Measurements from ENCODE around the gene POLR3K.

POLR3K gene

DNA sequence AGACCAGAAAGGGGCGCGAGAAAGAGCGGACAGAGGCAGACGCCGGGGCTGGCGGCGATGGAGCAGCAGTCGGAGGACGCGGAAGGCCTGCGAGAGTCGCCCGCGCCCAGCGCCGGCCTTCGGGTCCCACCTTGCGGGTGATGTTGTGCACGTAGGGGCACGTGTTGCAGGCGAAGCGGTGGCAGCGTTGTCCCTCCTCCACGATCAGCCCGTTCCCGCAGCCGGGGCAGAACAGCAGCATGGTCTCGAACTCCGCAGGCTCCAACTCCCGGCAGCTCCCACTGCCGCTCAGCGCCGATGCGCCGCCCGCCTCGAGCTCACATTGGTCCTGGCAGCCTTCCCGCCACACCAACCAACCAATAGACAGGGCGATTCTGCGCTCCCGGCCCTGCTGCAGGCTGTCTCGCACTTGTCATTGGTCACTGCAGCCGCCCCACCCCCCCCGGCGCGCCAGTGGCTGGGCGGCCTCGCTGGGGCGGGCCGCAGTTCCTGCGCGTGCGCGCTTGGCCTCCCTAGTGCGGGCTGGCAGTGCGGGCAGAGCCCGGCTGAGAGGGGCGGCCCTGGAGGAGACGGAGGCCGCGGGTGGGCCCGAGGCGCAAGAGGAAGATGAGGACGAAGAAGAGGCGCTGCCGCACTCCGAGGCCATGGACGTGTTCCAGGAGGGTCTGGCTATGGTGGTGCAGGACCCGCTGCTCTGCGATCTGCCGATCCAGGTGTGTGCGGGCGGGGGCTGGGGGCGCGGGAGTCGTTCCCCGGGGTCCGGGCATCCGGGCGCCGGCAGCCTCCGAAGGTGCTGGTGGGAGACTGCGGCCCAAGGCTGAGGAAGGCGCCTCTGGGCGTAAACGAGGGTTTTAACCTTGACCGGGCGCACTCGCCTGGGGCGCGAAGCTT lies at the start of gene POLR3K, which contains the start of gene SNRNP25:
Gene POLR3K (minus strand): TSS at position 263 of the 891 bp plus-strand sequence. CDS start 22 bp downstream, at position 241.
Gene SNRNP25 (plus strand): TSS at position 483 of the 891 bp plus-strand sequence. CDS start 189 bp downstream, at position 672.
- peak; percentile 80 to 97 (median 97) for DNase-seq (ENCODE audit: low read depth in 2 of 3, low spot score in 2 of 3)

DNA sequence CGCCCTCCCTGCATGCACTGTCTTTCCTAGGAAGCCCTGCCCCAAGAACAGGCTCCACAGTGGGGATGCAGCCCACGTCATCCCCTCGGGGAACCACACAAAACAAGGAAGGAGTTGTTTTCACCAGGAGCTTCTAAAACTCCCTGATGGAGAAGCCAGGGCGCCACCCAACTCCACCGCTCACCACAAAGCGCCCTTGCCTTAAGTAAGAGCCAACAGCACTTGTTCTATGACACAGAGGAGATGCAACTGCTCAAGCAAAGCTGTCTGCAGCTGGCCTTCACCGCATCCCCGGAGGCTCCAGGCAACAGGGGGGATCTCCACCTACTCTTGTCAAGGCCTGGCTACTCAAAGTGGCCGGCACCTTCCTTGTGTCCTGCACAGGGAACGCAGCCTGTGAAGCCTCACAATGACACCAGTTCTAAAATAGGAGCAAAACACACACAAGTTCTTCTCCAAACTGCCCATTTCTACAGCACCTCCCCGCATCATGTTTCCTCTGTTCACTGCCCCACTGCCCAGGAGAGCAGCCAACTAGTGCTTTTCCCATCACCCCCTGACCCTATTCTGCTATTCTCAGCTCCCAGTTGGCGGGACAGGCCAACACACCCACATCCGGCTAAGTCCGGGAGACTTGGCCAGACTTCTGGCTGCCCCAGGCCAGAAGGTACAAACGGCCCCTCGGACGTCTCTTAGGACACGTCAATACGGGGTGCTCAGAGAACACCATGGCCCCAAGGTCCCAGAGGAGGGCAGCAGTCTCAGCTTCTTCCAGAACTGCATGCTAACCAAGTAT lies 48.9 kb upstream of the POLR3K start:
- no peak for DNase-seq (ENCODE audit: low read depth in 2 of 3, low spot score in 2 of 3)

DNA sequence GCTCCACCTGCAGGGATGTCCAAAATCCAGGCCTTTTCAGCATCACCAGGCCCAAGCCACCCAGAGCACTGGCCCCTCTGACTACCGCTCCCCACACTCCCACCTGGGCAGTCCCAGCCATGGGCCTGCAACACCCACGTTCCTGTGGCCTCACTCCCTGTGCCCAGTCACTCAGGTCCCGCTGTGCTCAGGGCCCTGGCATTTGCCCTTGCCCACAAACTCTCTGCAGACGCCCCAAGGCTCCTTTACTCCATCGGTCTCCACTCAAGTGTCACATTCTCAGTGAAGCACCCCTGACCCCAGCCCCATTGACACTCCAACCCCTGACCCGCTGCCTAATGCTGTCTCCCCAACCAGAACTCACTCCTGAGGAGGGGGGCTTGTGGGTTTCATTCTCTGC lies 48.2 kb upstream of the POLR3K start:
- DNase-seq (ENCODE audit: low read depth in 2 of 3, low spot score in 2 of 3): no peak

DNA sequence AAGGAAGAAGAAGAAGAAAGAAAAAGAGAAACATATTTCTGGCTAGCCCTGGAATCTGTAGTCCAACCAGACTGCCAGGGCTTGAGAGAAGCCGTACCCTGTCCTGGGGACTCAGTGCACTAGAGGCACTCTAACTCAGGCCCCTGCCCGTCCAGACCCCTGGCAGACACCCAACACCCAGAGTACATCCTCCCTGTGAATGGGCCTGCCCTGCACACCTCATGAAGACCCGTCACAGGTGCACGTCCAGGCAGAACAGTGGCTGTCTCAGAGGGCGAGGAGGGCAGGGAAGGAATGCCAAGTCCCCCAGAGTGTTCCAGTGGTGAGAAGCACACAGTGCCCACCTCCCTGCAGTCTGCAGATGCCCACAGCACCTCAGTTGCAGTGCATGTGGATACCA lies 47.6 kb upstream of the POLR3K start:
- no peak for DNase-seq (ENCODE audit: low read depth in 2 of 3, low spot score in 2 of 3)

DNA sequence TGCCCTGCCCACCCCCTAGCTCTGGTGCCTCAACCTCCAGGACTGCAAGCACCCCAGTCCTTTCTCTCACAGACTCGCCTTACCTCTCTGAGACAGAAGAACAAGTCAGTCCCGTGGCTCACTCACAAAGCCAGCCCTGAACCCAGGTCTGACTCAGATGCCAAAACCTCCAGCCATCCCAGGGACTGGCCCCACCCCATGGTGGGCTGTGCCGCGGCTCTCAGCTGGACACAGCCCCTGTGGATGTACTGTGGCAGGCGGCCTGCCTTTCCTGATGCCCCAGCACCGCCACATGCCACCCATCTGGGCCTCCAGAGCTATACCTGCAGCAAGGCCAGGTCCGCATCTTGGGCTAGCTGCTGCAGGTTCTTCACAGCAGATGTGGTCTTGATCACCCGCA lies 44.4 kb upstream of the POLR3K start:
- DNase-seq (ENCODE audit: low read depth in 2 of 3, low spot score in 2 of 3): no peak

DNA sequence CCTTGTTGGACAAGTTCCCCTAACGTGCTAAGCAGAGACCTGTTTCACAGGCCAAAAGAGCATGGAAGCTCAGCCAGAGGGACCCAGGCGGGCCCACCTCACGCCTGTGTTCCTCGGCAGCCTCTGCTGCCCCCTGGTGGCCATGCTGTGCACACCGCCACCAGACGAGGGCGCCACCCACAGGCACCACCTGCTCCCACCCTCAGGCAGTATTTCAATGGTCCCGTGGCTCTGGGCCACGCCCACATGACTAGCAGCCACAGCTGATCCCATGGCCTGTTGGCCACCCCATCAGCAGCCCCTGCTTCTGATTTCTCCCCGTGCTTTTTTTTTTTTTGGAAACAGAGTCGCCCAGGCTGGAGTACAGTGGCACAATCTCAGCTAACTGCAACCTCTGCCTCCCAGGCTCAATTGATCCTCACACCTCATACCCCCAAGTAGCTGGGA lies 43.5 kb upstream of the POLR3K start:
- DNase-seq (ENCODE audit: low read depth in 2 of 3, low spot score in 2 of 3): peak; percentile 70 to 83 (median 81)

DNA sequence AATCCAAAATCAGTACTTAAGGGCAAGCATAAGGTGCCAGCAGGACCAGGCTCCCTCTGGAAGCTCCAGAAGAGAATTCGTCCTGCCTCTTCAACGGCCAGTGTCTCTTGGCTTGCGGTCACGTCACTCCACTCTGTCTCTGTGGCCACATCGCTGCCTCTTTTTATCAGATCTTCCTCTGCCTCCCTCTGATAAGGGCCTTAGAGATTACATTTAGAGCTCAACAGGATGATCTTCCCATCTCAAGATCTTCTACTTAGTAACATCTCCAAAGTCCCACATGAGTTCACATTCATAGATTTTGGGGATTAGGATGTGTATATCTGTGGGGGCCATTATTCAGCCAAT lies 41.5 kb upstream of the POLR3K start:
- DNase-seq (ENCODE audit: low read depth in 2 of 3, low spot score in 2 of 3): no peak

DNA sequence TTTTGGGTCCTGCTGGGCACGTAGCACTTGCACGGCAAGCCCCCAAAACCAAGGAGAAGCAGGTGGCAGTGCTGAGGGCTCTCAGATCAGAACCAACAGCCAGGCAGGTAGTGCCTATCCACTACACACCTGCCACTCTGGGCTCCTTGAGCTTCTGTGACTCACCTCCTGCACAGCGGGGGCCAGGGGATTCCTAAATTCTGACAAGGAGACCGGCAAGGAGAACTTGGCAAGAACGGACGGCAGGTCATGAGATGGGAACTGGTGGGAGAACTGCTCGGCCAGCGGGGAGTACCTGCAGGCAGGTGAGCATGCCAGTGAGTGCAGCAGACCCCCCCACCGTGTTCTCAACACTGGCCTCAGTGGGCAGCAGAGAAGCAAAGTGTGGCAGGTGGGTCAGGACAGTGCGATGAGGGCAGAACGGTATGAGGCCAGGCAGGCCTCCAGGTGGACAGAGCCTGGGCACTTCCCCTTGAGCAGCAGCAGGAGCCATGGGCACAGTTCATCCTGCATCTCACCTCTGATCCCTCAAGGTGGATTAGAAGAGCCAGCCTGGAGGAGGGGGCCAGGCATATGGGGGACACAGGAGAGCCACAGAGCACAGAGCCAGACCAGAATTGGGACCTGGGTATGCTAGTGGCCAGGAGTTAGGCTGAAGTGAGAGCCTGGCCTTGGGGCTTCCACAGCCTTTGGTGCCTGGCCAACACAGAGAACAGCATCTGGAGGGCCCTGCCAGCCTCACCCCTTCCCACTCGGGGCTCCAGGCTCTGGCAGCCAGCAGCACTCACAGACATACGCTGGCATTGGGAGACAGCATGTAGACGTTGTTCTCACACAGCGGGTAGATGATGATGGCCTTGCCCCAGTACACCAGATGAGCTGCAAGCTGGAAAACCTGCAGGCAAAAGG lies 39.3 kb upstream of the POLR3K start:
- no peak for DNase-seq (ENCODE audit: low read depth in 2 of 3, low spot score in 2 of 3)

DNA sequence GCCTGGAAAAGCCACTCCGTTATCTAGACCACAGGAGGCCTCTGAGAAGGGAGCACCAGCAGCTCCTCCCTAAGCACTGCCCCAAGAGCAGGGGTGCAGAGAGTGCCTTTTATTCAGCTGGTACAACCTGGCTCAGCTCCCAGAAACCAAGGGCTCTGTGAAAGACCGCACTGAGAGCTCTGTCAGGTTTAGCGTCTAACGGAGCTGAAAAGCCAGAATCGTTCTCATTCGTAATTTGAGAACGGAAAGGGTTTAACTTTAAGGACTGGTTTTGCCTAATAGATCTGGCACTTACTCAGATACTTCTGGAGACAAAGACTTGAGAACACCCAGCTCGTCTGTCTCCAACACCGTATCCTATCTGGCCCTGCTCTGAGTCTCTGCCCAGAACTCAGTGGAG lies 38.1 kb upstream of the POLR3K start:
- no peak for DNase-seq (ENCODE audit: low read depth in 2 of 3, low spot score in 2 of 3)

DNA sequence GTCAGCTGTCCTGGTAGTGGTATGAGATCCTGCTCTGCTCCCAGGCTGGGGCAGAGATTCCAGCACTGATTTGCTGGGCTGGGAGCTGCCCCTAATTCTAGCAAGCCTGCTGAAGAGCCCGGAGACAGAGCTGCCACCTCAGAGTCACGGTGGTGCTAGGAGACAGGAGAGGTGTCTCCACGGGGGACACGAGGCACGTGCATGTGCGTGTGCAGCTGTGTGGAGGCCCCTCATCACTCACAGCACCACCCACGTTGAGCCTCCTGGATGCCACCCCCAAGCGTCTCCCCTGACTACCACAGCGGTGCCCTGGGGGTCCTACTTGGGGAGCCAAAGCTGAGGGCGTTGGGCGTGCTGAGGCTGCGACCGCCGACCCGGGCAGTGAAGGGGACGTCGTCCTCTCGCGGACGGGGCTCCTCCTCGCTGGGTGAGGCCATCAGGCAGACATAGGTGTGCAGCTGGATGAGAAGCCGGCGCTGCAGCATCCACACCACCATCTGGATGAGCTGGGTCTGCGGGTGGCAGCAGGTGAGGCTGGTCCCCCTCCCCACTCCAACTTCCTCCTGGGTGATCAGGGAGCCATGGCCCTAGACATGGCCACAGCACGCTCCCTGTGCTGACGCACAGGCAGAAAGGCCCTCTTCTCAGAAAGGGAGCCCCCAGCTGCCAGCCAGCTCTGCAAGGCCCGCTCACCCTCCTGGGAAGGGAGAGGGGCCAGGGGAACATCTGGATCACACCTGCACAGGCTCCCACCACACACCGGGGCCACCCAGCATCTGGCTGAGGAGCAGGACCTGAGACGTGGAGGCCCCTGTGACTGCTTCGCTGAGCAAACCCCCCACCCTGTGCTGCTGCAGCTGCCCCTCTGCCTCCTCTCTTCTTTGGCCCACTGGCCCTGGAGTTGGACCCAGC lies 36.2 kb upstream of the POLR3K start:
- no peak for DNase-seq (ENCODE audit: low read depth in 2 of 3, low spot score in 2 of 3)

DNA sequence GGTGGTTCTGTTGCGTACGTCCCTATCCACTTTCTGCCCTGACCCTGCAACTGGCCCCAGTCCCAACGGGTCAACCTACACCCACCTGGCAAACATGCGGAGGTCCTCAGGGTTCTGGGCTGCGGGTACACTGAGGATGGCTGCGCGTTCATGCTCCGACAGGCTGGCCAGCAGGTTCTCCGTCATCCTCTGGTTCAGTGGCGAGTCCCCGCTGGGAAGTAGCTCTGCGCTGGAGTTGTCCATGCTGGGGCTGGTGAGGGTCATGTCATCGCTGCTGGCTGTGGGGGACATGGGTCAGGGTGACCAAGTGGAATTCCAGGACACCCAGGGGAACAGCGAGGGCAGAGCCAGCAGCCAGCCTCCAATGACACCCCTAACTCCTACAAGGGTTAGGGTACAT lies 35.2 kb upstream of the POLR3K start:
- no peak for DNase-seq (ENCODE audit: low read depth in 2 of 3, low spot score in 2 of 3)

DNA sequence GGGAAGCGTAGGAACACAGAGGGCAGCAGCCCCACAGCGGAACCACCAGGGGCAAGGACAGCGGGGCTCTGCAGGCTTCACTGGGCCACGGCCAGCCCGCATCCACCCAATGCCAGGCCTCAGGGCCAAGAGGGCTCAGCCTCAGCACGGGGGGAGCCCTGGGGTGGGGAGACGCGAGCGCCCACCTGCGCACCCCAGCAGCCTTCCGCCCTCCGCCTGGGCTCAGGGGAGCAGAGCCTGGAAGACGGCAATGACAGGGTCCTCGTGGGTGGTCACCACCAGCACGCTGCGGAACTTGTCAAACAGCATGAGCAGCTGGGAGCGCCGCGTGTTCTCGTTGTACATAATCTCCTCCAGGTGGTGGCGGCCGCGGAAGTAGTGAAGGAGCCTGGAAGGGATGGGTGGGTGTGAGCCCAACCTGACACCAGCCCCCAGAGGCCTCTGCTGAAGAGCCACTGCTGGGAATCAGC lies 33.1 kb upstream of the POLR3K start:
- no peak for DNase-seq (ENCODE audit: low read depth in 2 of 3, low spot score in 2 of 3)

DNA sequence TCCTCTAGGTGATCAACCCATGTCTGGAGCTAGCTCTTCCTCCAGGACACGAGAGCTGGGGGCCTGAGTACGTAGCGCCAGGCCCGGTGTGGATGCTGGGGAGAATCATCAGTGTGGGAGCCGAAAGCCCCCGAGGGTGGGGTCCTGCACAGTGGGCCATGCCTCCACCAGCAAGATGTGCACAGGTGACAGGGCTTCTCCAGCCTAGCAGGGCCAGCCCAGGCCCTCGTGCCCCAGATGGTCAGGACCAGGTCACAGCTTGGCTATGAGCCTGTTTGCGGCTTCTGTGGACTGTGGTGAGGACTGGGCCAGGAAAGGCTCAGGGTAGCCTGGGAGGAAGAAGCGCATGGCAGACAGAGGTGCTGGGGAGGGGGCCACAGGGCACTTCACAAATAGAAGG lies 32.5 kb upstream of the POLR3K start:
- DNase-seq (ENCODE audit: low read depth in 2 of 3, low spot score in 2 of 3): no peak

DNA sequence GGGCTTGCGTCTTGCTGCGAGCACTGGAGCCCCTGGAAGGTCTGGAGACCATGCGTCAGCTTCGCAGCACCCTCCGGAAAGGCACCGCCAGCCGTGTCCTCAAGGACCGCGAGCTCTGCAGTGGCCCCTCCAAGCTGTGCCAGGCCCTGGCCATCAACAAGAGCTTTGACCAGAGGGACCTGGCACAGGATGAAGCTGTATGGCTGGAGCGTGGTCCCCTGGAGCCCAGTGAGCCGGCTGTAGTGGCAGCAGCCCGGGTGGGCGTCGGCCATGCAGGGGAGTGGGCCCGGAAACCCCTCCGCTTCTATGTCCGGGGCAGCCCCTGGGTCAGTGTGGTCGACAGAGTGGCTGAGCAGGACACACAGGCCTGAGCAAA lies 32.0 kb upstream of the POLR3K start:
- no peak for DNase-seq (ENCODE audit: low read depth in 2 of 3, low spot score in 2 of 3)

DNA sequence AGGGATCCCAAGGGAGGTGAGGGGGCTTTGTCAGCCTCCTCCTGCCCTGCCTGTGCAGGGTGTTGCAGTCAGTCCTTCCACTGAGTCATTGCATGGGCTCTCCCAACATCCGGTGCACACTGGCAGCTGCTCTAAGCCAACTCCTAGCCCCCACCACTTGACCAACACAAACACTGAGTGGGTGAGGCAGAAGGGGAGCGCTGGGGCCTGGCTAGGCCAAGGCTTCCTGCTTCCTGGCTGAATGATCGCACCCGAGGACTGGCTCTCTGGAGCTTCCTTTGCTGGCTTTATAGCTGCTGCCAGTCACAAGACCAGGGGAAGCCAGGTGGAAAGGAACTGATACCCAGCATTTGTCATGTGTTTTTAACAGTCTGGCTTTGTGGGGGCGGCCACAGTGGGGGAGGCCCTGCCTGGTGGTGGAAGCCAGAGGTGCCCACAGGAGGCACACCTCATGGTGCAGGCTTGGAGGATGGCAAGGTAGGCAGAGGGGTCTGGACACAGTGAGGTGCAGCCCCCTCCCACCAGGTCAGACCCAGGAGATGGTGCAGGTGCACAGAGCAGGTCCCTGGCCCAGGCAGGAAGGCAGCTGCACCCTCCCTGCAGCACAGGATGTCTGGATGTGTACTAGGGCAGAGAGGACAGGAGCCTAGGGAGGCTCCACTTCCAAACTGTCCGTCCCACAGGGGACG lies 31.5 kb upstream of the POLR3K start:
- DNase-seq (ENCODE audit: low read depth in 2 of 3, low spot score in 2 of 3): peak; percentile 41 to 52 (median 43)

DNA sequence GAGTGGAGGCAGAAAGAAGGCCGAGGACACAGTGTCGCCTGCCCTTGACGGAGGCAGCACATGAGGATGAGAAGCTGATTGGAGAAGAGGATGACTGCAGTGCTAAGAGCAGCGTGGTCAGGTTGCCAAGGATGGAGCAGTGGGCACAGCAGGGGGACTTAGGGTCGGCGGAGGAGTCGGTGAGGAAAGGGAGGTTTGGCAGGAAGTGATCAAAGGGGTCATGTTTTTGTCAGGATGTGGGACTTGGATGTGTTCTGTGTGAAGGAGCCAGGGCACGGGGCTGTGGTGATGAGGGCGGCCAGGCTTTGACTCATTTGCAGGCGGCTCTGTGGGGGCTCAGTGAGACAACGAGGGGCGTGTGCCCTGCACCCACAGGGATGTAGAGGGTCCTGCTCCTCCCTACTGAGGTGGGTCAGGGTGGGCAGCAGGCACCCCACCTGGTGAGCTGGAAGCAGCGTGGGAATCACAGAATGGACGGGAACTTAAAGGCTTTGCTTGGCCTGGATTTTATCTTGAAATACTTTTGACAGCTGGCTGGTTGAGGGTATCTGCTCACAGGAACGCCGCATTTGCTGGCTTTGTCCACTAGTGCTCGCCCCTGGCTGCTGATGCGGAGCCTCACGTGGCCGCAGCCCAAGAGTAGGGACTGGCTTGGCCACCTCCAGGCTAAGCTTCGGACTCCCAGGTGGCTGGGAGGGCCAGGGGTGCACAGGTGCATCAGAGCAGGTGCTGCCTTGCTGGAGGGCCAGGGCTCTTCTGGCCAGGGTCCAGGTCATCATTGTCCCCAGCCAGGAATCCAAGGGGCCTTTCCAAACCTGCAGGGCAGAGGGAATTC lies 30.6 kb upstream of the POLR3K start:
- DNase-seq (ENCODE audit: low read depth in 2 of 3, low spot score in 2 of 3): no peak

DNA sequence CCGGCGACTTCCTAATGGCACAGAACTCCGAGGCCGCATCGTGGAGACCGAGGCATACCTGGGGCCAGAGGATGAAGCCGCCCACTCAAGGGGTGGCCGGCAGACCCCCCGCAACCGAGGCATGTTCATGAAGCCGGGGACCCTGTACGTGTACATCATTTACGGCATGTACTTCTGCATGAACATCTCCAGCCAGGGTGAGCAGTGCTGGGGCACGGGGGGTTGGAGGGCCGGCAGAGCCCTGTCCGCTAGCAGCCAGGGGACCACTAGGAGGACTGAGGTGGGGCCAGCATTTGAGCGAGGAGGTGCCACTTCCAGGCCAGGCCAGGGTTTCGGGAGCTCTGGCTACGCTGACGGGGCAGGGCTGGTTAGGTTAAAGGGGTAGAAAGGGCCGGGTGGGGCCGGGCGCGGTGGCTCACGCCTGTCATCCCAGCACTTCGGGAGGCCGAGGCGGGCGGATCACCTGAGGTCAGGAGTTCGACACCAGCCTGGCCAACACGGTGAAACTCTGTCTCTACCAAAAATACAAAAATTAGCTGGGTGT lies 29.7 kb upstream of the POLR3K start:
- no peak for DNase-seq (ENCODE audit: low read depth in 2 of 3, low spot score in 2 of 3)

Measured in activated CD8-positive, alpha-beta memory T cell treated with anti-CD3 and anti-CD28 coated beads for 48 hours (primary cell).